ENCODE measurements around the gene RMI2. TPM values are rescaled to one million over a fixed set of nuclear protein-coding genes. Genes with fewer than 3 reads are reported as not detected.

The RMI2 gene
- polyA plus RNA-seq, 2 of the 4 experiments (the other 2 are of a cell fraction) = 24.2 to 26.9 TPM

DNA sequence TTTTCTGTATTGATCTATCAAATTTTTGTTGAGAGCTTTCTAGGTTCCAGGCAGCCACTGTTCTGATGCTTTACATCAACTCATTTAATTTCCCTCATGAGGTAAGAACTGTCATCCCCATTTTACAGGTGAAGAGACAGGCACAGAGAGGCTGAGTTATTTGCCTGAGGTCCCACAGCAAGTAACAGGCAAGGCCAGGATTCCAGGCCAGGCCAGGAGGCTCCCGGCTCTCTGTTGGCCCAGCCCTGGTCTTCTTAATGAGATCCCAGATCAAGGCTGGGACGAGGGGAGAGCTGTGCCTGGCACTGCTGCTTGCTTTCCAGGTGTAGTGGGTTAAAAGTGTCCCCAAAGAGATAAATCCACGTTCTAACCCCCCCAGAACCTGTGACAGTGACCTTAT is 22.4 kb upstream of the RMI2 start:
- no peak overlapping the region for H3K4me3 ChIP-seq
- WGBS (ENCODE audit: missing lambda C conversion rate) = 59% methylated on average over 3 of the region's 3 CpGs
- H3K9me3 ChIP-seq = no peaks in the 10 kb centered on the region
- ChIA-PET CTCF (no interaction called here), POLR2A (interaction anchor here (0.7 to 1.3 kb wide), 2 partner anchors 18 to 67 kb away, joined by 3 to 5 read pairs; partner anchors contain the start of gene SOCS1)
- no peak overlapping the region for H3K4me2 ChIP-seq
- ATAC-seq = no peak
- FAIRE-seq = no peak
- H3K4me1 ChIP-seq = peaks cover 8% of the 10 kb centered on the region
- TF ChIP-seq KDM5A (IDR thresholded peaks at IDR 0.05) (no peak), EHMT2 (IDR thresholded peaks at IDR 0.05; ENCODE audit: low read depth) (no peak), CHD2 (IDR thresholded peaks at IDR 0.05; ENCODE audit: low read length, partially characterized antibody) (no peak), HEYL (CRISPR knock-in tag; IDR thresholded peaks at IDR 0.05) (no peak), KDM1A (IDR thresholded peaks at IDR 0.05; ENCODE audit: low read depth) (no peak), RAD21 (conservative IDR thresholded peaks at IDR 0.05 in 1 of 2, IDR thresholded peaks at IDR 0.05 in 1 of 2) (no peak), FOSL2 (IDR thresholded peaks at IDR 0.05) (no peak), FOSL2 (CRISPR knock-in tag; IDR thresholded peaks at IDR 0.05) (no peak), FOXS1 (CRISPR knock-in tag; IDR thresholded peaks at IDR 0.05) (no peak), POLR2AphosphoS2 (conservative IDR thresholded peaks at IDR 0.05; ENCODE audit: low read length) (no peak), NFE2L2 (conservative IDR thresholded peaks at IDR 0.05; ENCODE audit: low read length) (no peak), MAFK (IDR thresholded peaks at IDR 0.05; ENCODE audit: partially characterized antibody) (no peak), ZNF302 (CRISPR knock-in tag; IDR thresholded peaks at IDR 0.05) (no peak), RFX5 (IDR thresholded peaks at IDR 0.05) (no peak)
- TF ChIP-seq, protein P1, sequence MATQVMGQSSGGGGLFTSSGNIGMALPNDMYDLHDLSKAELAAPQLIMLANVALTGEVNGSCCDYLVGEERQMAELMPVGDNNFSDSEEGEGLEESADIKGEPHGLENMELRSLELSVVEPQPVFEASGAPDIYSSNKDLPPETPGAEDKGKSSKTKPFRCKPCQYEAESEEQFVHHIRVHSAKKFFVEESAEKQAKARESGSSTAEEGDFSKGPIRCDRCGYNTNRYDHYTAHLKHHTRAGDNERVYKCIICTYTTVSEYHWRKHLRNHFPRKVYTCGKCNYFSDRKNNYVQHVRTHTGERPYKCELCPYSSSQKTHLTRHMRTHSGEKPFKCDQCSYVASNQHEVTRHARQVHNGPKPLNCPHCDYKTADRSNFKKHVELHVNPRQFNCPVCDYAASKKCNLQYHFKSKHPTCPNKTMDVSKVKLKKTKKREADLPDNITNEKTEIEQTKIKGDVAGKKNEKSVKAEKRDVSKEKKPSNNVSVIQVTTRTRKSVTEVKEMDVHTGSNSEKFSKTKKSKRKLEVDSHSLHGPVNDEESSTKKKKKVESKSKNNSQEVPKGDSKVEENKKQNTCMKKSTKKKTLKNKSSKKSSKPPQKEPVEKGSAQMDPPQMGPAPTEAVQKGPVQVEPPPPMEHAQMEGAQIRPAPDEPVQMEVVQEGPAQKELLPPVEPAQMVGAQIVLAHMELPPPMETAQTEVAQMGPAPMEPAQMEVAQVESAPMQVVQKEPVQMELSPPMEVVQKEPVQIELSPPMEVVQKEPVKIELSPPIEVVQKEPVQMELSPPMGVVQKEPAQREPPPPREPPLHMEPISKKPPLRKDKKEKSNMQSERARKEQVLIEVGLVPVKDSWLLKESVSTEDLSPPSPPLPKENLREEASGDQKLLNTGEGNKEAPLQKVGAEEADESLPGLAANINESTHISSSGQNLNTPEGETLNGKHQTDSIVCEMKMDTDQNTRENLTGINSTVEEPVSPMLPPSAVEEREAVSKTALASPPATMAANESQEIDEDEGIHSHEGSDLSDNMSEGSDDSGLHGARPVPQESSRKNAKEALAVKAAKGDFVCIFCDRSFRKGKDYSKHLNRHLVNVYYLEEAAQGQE (IDR thresholded peaks at IDR 0.05) = no peak
- TF ChIP-seq, protein P2, sequence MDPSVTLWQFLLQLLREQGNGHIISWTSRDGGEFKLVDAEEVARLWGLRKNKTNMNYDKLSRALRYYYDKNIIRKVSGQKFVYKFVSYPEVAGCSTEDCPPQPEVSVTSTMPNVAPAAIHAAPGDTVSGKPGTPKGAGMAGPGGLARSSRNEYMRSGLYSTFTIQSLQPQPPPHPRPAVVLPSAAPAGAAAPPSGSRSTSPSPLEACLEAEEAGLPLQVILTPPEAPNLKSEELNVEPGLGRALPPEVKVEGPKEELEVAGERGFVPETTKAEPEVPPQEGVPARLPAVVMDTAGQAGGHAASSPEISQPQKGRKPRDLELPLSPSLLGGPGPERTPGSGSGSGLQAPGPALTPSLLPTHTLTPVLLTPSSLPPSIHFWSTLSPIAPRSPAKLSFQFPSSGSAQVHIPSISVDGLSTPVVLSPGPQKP (IDR thresholded peaks at IDR 0.05; ENCODE audit: low read depth, low read length) = no peak
- TF ChIP-seq, protein P3, sequence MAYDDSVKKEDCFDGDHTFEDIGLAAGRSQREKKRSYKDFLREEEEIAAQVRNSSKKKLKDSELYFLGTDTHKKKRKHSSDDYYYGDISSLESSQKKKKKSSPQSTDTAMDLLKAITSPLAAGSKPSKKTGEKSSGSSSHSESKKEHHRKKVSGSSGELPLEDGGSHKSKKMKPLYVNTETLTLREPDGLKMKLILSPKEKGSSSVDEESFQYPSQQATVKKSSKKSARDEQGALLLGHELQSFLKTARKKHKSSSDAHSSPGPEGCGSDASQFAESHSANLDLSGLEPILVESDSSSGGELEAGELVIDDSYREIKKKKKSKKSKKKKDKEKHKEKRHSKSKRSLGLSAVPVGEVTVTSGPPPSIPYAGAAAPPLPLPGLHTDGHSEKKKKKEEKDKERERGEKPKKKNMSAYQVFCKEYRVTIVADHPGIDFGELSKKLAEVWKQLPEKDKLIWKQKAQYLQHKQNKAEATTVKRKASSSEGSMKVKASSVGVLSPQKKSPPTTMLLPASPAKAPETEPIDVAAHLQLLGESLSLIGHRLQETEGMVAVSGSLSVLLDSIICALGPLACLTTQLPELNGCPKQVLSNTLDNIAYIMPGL (CRISPR knock-in tag; IDR thresholded peaks at IDR 0.05; ENCODE audit: borderline replicate concordance) = no peak
- no peak for DNase-seq (ENCODE audit: low read depth in 1 of 2, low spot score in 1 of 2)
- no peak overlapping the region for H3K27ac ChIP-seq

DNA sequence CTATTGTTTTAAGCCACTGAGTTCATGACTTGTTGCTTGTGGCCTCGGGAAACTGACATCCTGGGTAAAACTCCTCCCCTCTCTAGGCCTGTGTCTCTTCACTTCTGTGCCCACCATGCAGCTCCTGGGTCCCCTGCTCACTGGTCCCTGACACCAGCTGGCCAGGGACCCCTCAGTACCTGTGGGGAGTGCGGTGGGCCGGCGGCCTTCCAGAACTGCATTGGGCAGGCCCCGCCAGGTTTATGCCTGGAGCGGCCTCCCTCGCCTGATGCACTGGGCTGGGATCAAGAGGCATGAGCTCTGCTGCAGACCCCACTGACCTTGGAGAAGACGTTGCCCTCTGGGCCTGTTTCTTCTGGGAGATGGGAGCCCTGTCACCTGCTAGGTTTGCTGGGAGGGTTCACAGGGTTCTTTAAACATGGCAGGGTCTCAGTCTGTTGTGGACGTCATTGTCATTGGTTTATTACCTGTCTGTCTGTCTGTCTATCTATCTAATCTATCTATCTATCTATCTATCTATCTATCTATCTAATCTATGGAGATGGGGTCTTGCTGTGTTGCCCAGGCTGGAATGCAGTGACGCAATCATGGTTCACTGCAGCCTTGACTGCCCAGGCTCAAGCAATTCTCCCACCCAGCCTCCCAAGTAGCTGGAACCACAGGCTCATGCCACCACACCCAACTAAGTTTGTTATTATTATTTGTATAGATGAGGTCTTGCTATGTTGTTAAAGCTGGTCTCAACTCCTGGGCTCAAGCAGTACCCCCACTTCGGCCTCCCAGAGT is 21.5 kb upstream of the RMI2 start:
- H3K27ac ChIP-seq = no peak overlapping the region
- WGBS (ENCODE audit: missing lambda C conversion rate) = 80% methylated on average over 11 of the region's 11 CpGs
- peaks cover 16% of the 10 kb centered on the region for H3K4me1 ChIP-seq
- no peaks in the 10 kb centered on the region for H3K9me3 ChIP-seq
- TF ChIP-seq CEBPB (IDR thresholded peaks at IDR 0.05) (peak in 1 of 2 experiments; percentile 30; a peak in 2 of 4 replicates), FOSB (CRISPR knock-in tag; IDR thresholded peaks at IDR 0.05) (no peak)
- ATAC-seq (no peak), FAIRE-seq (no peak), DNase-seq (ENCODE audit: low read depth in 1 of 2, low spot score in 1 of 2) (no peak)
- CTCF ChIA-PET = interaction anchor here (0.5 to 1.3 kb wide), 2 partner anchors 10 to 67 kb away, joined by 3 to 4 read pairs; no protein-coding TSS in a partner anchor
- no peak overlapping the region for H3K4me2 ChIP-seq
- POLR2A ChIA-PET = interaction anchor here (1.3 kb wide), 1 partner anchor 68 kb away, joined by 3 read pairs; the partner anchor contains the start of gene SOCS1
- no peak overlapping the region for H3K4me3 ChIP-seq
